ENCODE data around the gene VPS45.
A peak's percentile ranks its signal among the peaks of the same experiment; 100 is the strongest.

Gene VPS45

GRCh38 chr1:150159550-150159949 lies 92.0 kb downstream of the VPS45 start:
- Histone ChIP-seq H3K36me3 (ENCODE audit: control insufficient read depth in 2 of 2, insufficient read depth in 1 of 2, low read length in 2 of 2) (peaks cover 0 to 58% of the 10 kb centered on the region in 2 experiments; a peak in 1 of 3 replicates), H3K4me1 (ENCODE audit: control insufficient read depth, insufficient read depth, low read length) (no peaks in the 10 kb centered on the region), H3K4me3 (ENCODE audit: low read depth, low read length) (no peak overlapping the region), H3K27ac (ENCODE audit: extremely low read depth, low read depth, low read length) (no peak overlapping the region), H3K9me3 (ENCODE audit: control insufficient read depth, insufficient read depth, low read depth, low read length) (no peaks in the 10 kb centered on the region)
- ChIA-PET POLR2A (interaction anchor here (0.7 kb wide), 1 partner anchor 199 kb away, joined by 4 read pairs; no protein-coding TSS in a partner anchor), CTCF (interaction anchor here (0.7 kb wide), 1 partner anchor 86 kb away, joined by 3 read pairs; no protein-coding TSS in a partner anchor)
- TF ChIP-seq KLF1 (tag by site-specific recombination; IDR thresholded peaks at IDR 0.05), result no peak
- TF ChIP-seq ZNF521 (tag by site-specific recombination; IDR thresholded peaks at IDR 0.05), result no peak

GRCh38 chr1:150160964-150161621 lies 93.5 kb downstream of the VPS45 start:
- ChIA-PET POLR2A (interaction anchor here (0.6 to 1.1 kb wide), 4 partner anchors 9 to 54 kb away, joined by 3 to 4 read pairs (median 3); no protein-coding TSS in a partner anchor), CTCF (interaction anchor here (0.9 to 2.4 kb wide), 6 partner anchors 26 to 199 kb away, joined by 3 to 12 read pairs (median 4); no protein-coding TSS in a partner anchor)
- Histone ChIP-seq H3K27ac (ENCODE audit: extremely low read depth, low read depth, low read length) (no peak overlapping the region), H3K4me1 (ENCODE audit: control insufficient read depth, insufficient read depth, low read length) (no peaks in the 10 kb centered on the region), H3K9me3 (ENCODE audit: control insufficient read depth, insufficient read depth, low read depth, low read length) (no peaks in the 10 kb centered on the region), H3K36me3 (ENCODE audit: control insufficient read depth in 2 of 2, insufficient read depth in 1 of 2, low read length in 2 of 2) (peaks cover 0 to 42% of the 10 kb centered on the region in 2 experiments; a peak in 1 of 3 replicates), H3K4me3 (ENCODE audit: low read depth, low read length) (no peak overlapping the region)
- TF ChIP-seq PRDM1 (tag by site-specific recombination; IDR thresholded peaks at IDR 0.05), result 0 out of 2 replicates have a peak, but pooled peaks have one; percentile 5
- no peak for TF ChIP-seq GLI4 (tag by site-specific recombination; IDR thresholded peaks at IDR 0.05)

DNA sequence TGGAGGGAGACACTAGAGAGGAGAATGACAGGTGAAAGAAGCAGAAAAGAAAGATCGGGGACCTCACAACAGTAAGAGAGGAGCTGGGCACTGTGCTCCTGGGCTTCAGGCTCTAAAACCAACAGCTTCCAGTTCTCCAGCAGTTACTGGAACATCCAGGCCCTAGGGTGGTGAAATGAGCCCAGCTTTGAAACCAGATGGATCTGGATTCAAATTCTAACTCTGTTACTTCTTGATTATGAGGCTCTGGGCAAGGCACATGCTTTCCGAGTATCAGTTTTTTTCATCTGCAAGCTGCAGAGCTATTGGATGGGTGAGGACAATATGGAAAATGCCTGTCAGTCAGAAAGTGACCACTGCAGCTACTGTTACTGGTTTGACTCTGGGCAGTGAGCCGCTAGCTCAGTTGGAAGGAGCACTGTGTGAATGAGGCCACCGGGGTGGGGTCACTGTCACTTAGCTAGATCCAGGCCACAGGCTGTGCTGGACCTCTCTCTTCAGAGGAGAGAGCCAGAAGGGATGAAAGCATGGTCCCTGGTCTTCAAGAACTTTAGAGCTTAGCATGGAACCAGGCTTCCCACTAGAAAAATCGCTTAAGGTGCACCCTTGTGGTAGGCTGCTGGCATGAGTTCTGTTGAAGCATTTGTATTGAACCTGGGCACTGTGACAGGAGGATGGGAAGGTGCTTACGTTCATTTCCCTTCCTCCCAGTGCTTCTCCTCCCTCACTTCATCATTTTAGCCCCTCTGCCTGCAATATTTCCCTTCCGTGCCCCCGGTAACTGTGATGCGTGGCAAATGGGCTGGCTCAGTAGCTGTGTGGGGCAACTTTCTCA lies 94.4 kb downstream of the VPS45 start:
- ChIA-PET CTCF (interaction anchor here (0.6 to 2.4 kb wide), 7 partner anchors 11 to 200 kb away, joined by 3 to 12 read pairs (median 3); no protein-coding TSS in a partner anchor), POLR2A (interaction anchor here (0.6 to 1.1 kb wide), 4 partner anchors 10 to 53 kb away, joined by 3 to 5 read pairs (median 4); no protein-coding TSS in a partner anchor)
- H3K27ac ChIP-seq (ENCODE audit: extremely low read depth, low read depth, low read length), result no peak overlapping the region; the same call in 1 of the 2 replicates
- H3K9me3 ChIP-seq (ENCODE audit: control insufficient read depth, insufficient read depth, low read depth, low read length), result no peaks in the 10 kb centered on the region
- H3K4me3 ChIP-seq (ENCODE audit: low read depth, low read length), result no peak overlapping the region
- peaks cover 0 to 34% of the 10 kb centered on the region in 2 experiments; a peak in 1 of 3 replicates for H3K36me3 ChIP-seq (ENCODE audit: control insufficient read depth in 2 of 2, insufficient read depth in 1 of 2, low read length in 2 of 2)
- TF ChIP-seq KLF9 (tag by site-specific recombination; IDR thresholded peaks at IDR 0.05; ENCODE audit: low read depth) (no peak), ZNF529 (tag by site-specific recombination; IDR thresholded peaks at IDR 0.05; ENCODE audit: insufficient replicate concordance) (no peak), KLF8 (tag by site-specific recombination; IDR thresholded peaks at IDR 0.05) (no peak), ZNF354C (tag by site-specific recombination; IDR thresholded peaks at IDR 0.05; ENCODE audit: borderline replicate concordance, low read depth) (no peak), ZNF585B (tag by site-specific recombination; IDR thresholded peaks at IDR 0.05) (0 out of 2 replicates have a peak, but pooled peaks have one; percentile 16), ZNF341 (tag by site-specific recombination; IDR thresholded peaks at IDR 0.05; ENCODE audit: low read depth) (peak; percentile 35), FEZF1 (tag by site-specific recombination; IDR thresholded peaks at IDR 0.05) (no peak), KLF1 (tag by site-specific recombination; IDR thresholded peaks at IDR 0.05) (no peak), CTCF (tag by site-specific recombination; IDR thresholded peaks at IDR 0.05) (0 out of 2 replicates have a peak, but pooled peaks have one; percentile 19)
- no peaks in the 10 kb centered on the region for H3K4me1 ChIP-seq (ENCODE audit: control insufficient read depth, insufficient read depth, low read length)

DNA sequence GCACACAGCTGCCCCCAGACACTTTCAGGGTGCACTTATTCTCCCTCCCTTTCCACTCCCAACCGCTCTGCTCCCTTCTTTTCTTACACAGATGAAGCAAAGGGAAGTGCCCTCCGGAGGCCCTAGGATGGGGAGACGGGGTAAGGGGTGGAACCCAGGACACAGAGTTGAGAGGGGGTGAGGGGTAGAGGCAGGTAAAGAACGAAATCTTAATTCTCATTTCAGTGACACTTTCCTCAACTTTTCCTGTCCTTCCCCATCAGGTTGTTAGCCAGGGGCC lies 94.9 kb downstream of the VPS45 start:
- Histone ChIP-seq H3K9me3 (ENCODE audit: control insufficient read depth, insufficient read depth, low read depth, low read length) (no peaks in the 10 kb centered on the region), H3K4me3 (ENCODE audit: low read depth, low read length) (no peak overlapping the region), H3K4me1 (ENCODE audit: control insufficient read depth, insufficient read depth, low read length) (no peaks in the 10 kb centered on the region), H3K36me3 (ENCODE audit: control insufficient read depth in 2 of 2, insufficient read depth in 1 of 2, low read length in 2 of 2) (peaks cover 0 to 28% of the 10 kb centered on the region in 2 experiments; a peak in 1 of 3 replicates), H3K27ac (ENCODE audit: extremely low read depth, low read depth, low read length) (peak overlapping the region; percentile 28)
- ChIA-PET POLR2A (interaction anchor here (1.0 kb wide), 1 partner anchor 13 kb away, joined by 3 read pairs; the partner anchor contains the start of gene PLEKHO1), CTCF (interaction anchor here (0.5 to 2.4 kb wide), 5 partner anchors 16 to 90 kb away, joined by 3 to 12 read pairs (median 4); no protein-coding TSS in a partner anchor)
- TF ChIP-seq ZNF585B (tag by site-specific recombination; IDR thresholded peaks at IDR 0.05), result 0 out of 2 replicates have a peak, but pooled peaks have one; percentile 1
- TF ChIP-seq ZNF549 (tag by site-specific recombination; IDR thresholded peaks at IDR 0.05), result no peak
